ENCODE data around the gene RPL18. TPM values are rescaled to one million over a fixed set of nuclear protein-coding genes. Genes with fewer than 3 reads are reported as not detected.
"Not testable (repeated sequence)": the region's sequence is repeated elsewhere in the genome, so short reads cannot be mapped to it uniquely, and the experiment has no call there.

RPL18 gene
- total RNA-seq, 1 donor = 4,879 TPM

DNA sequence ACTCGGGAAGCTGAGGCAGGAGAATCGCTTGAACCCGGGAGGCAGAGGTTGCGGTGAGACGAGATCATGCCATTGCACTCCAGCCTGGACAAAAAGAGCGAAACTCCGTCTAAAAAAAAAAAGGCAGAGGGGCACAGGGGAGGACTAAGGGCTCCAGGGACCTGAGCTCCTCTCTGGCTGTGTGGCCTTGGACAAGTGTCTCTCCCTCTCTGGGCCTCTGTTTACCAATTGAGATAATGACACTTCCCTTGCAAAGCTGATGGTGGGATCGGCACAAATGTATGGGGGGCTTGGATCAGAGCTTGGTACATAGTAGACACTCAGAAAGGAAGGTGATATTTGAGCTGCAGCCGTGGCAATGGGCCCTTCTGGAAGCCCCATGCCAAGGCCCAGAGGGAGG, 23.8 kb downstream of the RPL18 start:
- no peak for DNase-seq (ENCODE audit: low read depth in 2 of 3, low spot score in 2 of 3)

DNA sequence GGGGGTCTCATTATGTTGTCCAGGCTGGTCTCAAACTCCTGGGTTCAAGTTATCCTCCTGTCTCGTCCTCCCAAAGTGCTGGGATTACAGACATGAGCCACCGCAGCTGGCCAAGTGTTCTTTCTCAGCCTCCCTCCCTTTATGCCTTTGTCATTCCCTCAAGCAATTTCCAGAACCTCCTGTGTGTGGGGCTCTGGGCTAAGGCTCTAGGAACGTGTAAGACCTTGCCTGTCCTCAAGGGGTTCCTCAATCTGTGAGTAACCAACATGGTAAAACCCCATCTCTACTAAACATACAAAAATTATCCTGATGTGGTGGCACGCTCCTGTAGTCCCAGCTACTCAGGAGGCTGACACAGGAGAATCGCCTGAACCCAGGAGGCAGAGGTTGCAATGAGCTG, 28.0 kb downstream of the RPL18 start:
- DNase-seq (ENCODE audit: low read depth in 2 of 3, low spot score in 2 of 3) = peak in 1 of 3 donors; percentile 34

DNA sequence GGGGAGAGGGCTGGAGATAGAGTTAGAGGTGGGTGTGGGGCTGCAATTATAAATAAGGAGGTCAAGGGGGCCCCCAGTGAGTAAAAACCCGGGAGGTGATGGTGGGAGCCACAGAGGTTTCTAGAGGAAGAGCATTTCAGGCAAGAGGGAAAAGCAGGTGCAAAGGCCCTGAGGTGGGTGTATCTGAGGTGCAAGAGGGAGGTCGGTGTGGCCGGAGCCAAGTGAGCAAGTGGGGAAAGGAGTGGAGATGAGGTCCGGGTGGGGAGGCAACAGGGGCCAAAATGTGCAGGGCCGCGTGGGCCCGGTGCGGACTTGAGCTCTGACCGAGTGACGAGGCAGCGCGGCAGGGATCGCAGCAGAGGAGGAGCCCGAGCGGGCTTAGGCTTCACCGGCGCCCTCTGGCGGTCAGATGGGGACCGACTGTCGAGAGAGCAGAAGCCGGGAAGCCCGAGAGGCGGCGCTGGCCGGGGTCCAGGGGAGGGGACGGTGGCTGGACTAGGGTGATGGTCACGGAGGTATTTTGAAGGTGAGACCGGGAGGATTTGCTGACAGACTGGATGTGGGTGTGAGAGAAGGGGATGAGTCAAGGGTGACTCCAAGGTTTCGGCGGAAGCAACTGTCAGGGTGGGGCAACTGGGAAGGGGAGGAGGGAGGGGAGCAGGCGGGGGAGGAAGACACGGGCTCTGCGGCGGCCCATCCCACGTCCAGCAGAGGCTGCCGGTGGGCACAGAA, 30.1 kb downstream of the RPL18 start:
- DNase-seq (ENCODE audit: low read depth in 2 of 3, low spot score in 2 of 3) = peak; percentile 73 to 90 (median 86)

DNA sequence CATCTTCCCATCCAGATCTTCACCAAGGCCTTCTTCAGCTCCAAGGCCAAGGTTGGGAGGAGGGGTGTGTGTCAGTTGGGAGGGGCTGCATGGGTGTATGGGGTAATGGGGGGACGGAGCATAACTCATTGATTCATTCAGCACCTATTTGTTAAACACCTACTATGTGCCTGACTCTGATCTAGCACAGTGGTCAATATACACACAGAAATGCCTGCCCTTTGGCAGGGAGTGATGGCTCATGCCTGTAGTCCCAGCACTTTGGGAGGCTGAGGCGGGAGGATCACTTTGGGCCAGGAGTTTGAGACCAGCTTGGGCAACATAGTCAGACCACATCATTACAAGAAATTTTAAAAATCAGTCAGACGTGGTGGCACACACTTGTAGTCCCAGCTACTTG, 31.6 kb downstream of the RPL18 start:
- DNase-seq (ENCODE audit: low read depth in 2 of 3, low spot score in 2 of 3) = no peak

DNA sequence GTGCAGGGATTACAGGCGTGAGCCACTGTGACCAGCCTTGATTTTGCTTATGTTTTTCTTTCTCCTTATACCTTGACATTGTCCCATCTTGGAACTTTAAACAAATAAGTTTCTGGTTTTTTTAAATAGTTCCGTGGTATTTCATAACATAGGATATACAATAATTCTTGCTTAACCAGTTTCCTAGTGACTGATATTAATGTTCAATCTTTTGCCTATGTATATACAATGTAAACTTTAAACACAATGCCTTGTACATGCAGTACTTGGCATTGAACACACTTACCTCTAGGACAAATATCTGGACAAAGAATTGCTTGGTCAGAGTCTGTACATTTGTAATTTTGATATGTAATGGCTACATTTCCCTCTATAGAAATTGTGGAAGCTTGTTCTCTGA, 36.8 kb downstream of the RPL18 start:
- no peak for DNase-seq (ENCODE audit: low read depth in 2 of 3, low spot score in 2 of 3)

DNA sequence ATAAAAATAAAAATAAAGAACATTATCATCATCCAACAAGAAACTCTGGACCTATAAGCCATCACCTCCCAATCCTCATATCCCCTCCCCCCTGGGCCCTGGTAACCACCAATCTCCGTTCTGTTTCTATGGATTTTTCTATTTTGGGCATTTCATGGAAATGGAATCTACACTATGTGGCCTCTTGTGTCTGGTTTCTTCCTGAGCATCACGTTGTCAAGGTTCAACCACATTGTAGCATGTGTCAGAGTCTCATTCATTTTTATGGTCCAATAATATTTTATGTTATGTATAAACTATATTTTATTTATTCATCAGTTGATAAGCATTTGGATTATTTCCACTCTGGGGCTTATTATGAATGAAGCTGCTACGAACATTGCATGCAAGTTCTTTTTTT, 40.1 kb downstream of the RPL18 start:
- no peak for DNase-seq (ENCODE audit: low read depth in 2 of 3, low spot score in 2 of 3)

DNA sequence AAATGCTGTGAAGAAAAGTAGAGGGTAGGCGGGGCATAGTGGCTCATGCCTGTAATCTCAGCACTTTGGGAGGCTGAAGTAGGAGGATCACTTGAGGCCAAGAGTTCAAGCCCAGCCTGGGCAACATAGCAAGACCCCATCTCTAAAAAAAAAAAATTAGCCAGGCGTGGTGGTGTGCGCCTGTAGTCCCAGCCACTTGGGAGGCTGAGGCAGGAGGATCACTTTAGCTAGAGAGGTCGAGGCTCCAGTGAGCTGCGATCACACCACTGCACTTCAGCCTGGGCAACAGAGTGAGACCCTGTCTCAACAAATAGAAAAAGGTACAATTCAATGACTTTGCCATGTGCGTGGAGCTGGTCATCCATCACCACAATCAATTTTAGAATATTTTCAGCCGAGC, 41.1 kb downstream of the RPL18 start:
- not testable (repeated sequence) for DNase-seq (ENCODE audit: low read depth in 2 of 3, low spot score in 2 of 3)

DNA sequence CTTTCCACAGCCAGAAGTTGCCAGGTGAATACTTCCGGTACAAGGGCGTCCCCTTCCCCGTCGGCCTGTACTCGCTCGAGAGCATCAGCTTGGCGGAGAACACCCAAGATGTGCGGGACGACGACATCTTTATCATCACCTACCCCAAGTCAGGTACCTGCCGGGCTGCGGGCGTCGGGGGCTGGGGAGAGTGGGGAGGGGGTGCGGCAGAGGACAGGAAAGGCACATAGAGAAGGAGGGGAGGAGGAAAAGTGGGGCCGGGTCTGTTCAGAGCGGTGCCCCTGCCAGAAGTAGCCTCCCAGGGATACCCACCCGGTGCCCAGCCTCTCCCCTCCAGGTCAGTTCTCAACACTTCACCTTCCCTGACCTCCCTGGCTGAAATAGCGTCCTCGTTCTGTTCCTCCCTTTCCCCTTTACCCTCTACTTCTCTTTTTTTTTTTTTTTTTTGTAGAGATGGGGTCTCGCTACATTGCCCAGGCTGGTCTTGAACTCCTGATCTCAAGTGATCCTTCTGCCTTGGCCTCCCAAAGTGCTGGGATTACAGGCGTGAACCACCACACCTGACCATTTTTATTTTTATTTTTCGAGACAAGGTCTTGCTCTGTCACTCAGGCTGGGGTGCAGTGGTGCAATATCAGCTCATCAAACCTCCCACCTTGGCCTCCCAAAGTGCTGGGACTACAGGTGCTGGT, 42.9 kb downstream of the RPL18 start:
- DNase-seq (ENCODE audit: low read depth in 2 of 3, low spot score in 2 of 3) = no peak

DNA sequence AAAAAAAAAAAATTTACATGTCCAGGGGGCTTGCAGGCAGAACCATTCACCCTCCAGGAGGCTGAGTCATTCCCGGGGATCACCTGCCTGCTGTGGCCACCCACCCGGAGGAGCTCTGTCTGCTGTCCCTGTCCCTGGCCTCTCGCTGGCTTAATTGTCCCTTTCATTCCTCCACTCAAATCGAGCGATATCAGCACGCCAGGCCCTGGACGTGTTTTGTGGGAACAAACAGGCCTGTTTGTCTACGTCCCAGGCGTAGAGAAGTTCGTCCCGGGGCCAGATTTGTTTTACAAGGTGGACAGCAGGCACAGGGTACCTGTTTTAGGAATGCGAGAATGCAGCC, 45.8 kb downstream of the RPL18 start:
- no peak for DNase-seq (ENCODE audit: low read depth in 2 of 3, low spot score in 2 of 3)

DNA sequence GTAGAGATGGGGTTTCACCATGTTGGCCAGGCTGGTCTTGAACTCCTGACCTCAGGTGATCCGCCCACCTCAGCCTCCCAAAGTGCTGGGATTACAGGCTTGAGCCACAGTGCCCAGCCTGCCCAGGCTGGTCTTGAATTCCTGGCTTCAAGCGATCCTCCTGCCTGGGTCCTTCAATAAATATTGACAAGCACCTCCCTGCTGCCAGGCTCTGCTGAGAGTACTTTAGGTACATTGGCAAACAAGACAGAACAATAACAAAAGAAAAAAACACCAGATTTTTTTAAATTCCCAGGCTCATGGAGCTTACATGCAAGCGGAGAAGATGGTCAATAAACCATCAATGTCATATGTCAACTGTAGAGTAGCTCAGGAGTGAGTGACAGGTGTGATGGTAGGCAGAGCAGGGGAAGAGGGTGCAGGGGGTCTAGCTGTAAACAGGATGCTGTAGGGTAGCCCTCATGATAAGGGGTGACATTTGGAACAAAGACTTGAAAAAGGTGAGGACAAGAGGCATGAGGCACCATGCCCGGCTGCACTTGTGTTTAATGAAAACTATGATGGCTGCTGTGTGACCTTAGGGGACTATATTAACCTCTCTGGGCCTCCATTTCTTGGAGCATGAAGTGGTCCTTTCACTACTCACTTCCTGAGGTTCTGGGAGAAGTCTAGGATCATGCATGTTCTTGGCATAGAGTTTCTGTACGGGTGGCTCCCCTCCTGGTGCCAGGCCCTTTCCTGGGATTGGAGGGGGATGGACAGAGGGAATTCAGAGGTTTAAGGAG, 47.4 kb downstream of the RPL18 start:
- DNase-seq (ENCODE audit: low read depth in 2 of 3, low spot score in 2 of 3) = no peak

DNA sequence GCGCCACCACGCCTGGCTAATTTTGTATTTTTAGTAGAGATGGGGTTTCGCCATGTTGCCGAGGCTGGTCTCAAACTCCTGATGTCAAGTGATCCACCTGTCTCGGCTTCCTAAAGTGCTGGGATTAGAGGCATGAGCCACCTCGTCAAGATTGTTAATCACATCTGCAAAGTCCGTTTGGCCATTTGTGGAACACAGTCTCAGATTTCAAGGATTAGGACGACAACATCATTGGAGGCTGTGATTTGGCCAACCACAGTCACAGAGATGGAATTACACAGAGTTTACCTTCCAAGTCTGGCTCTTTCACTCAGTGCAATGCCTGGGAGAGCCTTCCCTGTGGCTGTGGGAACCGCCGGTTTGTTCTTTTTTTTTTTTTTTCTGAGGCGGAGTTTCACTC, 49.2 kb downstream of the RPL18 start:
- DNase-seq (ENCODE audit: low read depth in 2 of 3, low spot score in 2 of 3) = no peak

DNA sequence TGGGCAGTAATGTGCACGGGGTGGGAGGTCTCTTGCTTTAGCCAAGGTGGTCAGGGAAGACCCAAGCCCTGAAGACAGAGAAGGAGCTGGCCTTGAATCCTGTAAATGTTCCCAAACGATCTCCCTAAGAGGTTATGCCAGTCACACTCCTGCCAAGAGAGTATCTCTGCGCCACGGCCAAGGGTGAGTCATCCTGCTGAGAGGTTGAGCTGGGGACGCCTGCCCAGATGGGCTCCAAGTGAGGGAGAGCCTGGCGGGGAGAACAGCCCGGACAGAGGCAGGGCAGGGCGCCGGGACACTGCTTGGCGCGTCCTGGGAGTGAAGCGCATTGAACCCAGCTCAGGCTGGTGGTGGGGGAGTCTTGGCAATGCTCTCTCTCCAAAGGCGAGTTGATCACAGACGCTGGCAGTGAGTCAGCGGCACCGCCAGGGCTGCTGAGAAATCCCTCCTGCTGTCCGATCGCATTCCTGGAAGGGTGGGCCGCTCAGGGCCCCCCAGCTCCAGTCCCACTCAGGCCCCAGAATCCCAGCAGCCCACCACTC, 50.6 kb downstream of the RPL18 start:
- peak in 2 of 3 donors; percentile 21 to 36 for DNase-seq (ENCODE audit: low read depth in 2 of 3, low spot score in 2 of 3)

Other genes starting within 250 kb of the RPL18 start
- gene KDELR1, start 227.6 kb downstream of the RPL18 start, total RNA-seq = 75.9 TPM
- gene GRIN2D, start 225.5 kb downstream of the RPL18 start, total RNA-seq = 0.54 TPM
- gene GRWD1, start 173.2 kb downstream of the RPL18 start, total RNA-seq = 41.2 TPM
- gene KCNJ14, start 163.6 kb downstream of the RPL18 start, total RNA-seq = 1.6 TPM
- 62.7 TPM for gene CYTH2, start 149.8 kb downstream of the RPL18 start, total RNA-seq
- 0.54 TPM for gene LMTK3, start 107.3 kb downstream of the RPL18 start, total RNA-seq
- not detected for gene SULT2B1, start 67.0 kb downstream of the RPL18 start, total RNA-seq
- gene SPACA4, start 12.4 kb downstream of the RPL18 start, total RNA-seq = not detected
- gene FAM83E, start 4.1 kb downstream of the RPL18 start, total RNA-seq = 3.2 TPM
- gene SPHK2, start 328 bp upstream of the RPL18 start, total RNA-seq = 10.0 TPM
- 9.4 TPM for gene DBP, start 18.2 kb upstream of the RPL18 start, total RNA-seq
- 2.4 TPM for gene CA11, start 27.0 kb upstream of the RPL18 start, total RNA-seq
- 1.6 TPM for gene NTN5, start 53.8 kb upstream of the RPL18 start, total RNA-seq
- under 0.01 TPM for gene FUT2, start 76.8 kb upstream of the RPL18 start, total RNA-seq
- 1.1 TPM for gene MAMSTR, start 100.5 kb upstream of the RPL18 start, total RNA-seq
- gene RASIP1, start 121.4 kb upstream of the RPL18 start, total RNA-seq = 0.54 TPM
- under 0.01 TPM for gene IZUMO1, start 127.7 kb upstream of the RPL18 start, total RNA-seq
- 1.6 TPM for gene FUT1, start 133.5 kb upstream of the RPL18 start, total RNA-seq
- gene FGF21, start 136.3 kb upstream of the RPL18 start, total RNA-seq = not detected
- 41.7 TPM for gene BCAT2, start 191.9 kb upstream of the RPL18 start, total RNA-seq
- gene HSD17B14, start 217.3 kb upstream of the RPL18 start, total RNA-seq = 2.4 TPM
- 10.8 TPM for gene PLEKHA4, start 249.4 kb upstream of the RPL18 start, total RNA-seq